GM21786 (cell line): ENCODE data around the gene PPP2R5C.
A peak's percentile ranks its signal among the peaks of the same experiment; 100 is the strongest.
"Not testable (repeated sequence)": the region's sequence is repeated elsewhere in the genome, so short reads cannot be mapped to it uniquely, and the experiment has no call there.

Experiments used
- ATAC-seq: cut with Tn5 transposase; IDR thresholded peaks from one replicate; pipeline ENCODE4 v1.9.1; 2021; ENCODE audit not compliant: unreplicated experiment

Gene PPP2R5C

DNA sequence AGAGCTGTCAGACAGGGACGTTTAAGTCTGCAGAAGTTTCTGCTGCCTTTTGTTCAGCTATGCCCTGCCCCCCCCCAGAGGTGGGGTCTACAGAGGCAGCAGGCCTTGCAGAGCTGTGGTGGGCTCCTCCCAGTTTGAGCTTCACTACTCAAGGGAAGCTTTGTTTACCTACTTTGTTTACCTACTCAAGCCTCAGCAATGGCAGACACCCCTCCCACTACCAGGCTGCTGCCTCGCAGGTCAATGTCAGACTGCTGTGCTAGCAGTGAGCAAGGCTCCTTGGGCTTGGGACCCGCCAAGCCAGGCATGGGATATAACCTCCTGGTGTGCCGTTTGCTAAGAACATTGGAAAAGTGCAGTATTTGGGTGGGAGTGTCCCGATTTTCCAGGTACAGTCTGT is 11.8 kb upstream of the PPP2R5C start:
- not testable (repeated sequence) for ATAC-seq

- ATAC-seq = no peak
These were observed 6.6 kb upstream of the PPP2R5C start for GRCh38 chr14:101754893-101755292.

- ATAC-seq = no peak
These were observed 5.8 kb upstream of the PPP2R5C start for GRCh38 chr14:101755591-101756324.

- ATAC-seq = no peak
These were observed 4.3 kb upstream of the PPP2R5C start for GRCh38 chr14:101757064-101757838.

DNA sequence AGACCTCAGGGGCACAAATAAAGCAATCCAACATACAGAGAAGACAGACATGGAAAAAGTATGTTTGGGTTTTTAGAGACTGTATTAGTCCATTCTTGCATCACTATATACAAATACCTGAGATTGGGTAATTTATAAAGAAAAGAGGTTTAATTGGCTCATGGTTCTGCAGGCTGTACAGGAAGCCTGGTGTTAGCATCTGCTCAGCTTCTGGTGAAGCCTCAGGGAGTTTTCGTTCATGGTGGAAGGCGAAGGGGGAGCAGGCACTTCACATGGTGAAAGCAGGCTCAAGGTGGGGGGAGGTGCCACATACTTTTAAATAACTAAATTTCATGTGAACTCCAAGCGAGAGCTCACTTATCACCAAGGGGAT is 3.7 kb upstream of the PPP2R5C start:
- ATAC-seq = no peak

DNA sequence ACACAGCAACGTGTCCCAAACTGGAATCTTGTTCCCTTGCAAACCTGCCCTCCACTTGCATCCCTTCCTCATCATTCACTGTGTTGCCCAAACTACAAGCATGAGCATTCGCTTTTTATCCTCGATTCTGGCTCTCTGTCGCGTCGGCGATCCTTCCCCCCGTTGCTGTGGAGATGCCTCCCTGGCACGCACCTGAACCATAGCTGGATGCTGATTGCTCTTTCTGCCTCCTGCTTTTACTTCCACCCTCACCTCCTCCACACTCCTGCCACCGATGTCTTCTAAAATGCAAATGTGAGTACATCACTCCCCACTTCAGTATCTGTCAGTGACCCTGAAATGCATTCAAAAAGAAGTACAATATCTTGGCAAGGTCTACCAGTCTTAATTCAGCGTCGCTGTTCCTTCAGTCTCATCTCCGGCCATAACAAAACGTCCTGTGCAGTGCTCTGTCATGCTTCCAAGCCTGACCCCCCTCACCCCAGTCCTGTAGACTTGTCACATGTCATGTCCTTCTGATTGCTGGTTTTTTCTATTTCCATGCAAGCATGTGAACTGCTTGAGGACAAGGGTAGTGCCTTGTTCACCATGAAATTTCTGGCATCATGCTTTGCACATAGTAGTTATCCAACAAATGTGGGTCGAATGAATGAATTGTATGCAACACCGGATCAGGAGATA is 2.5 kb upstream of the PPP2R5C start:
- ATAC-seq = no peak

- peak; percentile 46 for ATAC-seq
These were observed 1.1 kb upstream of the PPP2R5C start for GRCh38 chr14:101760138-101761011.

- ATAC-seq = peak; percentile 8
These were observed 496 bp downstream of the PPP2R5C start for GRCh38 chr14:101761881-101762529.

- ATAC-seq = no peak
These were observed 1.1 kb downstream of the PPP2R5C start for GRCh38 chr14:101762530-101763101.

- no peak for ATAC-seq
These were observed 2.6 kb downstream of the PPP2R5C start for GRCh38 chr14:101763941-101764709.

GRCh38 chr14:101767618-101768362 is 6.3 kb downstream of the PPP2R5C start:
- no peak for ATAC-seq

DNA sequence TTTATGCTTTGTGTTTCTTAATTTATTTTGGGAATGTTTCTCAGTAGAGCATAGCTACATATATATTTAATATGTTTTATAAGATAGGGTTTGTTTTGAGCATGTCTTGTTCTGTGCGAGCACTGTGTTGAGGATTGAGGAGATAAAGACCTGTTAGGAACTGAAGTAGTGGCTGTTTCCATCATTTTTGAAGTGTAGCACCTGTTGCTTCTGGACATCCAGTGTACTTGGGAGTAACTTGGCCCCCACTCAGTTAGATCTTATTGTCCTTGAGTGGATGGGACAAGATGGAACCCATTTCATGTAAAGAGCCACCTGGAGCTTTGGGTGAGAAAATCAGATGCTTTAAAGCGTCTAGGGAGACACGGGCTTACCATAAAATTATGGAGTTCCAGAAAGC is 8.7 kb downstream of the PPP2R5C start:
- no peak for ATAC-seq

DNA sequence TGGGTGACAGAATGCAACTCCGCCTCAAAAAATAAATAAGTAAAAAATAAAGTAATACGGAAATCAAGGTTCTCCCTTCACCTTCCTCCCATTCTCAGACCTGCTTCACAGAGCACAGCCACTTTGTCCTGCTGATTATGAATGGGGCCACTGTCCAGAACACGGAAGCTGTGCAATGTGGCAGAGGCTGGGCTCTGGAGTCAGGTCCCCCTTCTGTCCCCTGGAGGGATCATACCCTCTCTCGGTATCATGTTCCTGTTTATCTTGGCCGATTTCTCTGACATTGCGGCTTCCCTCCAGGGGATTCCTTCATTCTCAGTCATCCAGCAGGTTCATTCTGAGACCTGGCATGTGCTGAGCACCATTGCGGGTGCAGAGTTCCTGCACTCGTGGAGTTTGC is 11.3 kb downstream of the PPP2R5C start:
- ATAC-seq = no peak

DNA sequence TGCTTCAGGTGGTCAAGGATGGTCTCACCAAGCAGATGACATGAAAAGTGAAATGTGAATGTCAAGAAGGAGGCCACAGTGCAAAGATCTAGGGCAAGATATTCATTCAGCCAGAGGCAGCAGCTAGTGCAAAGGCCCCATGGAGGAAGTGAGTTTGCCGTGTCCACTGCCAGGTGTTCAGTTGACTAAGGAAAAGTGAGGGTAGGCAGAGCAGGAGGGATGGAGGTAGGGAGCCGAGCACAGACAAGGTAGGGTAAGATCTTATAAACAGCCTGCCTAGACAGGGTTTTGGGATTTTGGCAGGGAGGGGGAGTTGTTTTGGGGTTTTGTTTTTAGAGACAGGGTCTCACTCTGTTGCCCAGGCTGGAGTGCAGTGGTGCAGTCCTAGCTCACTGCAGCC is 11.9 kb downstream of the PPP2R5C start:
- no peak for ATAC-seq

DNA sequence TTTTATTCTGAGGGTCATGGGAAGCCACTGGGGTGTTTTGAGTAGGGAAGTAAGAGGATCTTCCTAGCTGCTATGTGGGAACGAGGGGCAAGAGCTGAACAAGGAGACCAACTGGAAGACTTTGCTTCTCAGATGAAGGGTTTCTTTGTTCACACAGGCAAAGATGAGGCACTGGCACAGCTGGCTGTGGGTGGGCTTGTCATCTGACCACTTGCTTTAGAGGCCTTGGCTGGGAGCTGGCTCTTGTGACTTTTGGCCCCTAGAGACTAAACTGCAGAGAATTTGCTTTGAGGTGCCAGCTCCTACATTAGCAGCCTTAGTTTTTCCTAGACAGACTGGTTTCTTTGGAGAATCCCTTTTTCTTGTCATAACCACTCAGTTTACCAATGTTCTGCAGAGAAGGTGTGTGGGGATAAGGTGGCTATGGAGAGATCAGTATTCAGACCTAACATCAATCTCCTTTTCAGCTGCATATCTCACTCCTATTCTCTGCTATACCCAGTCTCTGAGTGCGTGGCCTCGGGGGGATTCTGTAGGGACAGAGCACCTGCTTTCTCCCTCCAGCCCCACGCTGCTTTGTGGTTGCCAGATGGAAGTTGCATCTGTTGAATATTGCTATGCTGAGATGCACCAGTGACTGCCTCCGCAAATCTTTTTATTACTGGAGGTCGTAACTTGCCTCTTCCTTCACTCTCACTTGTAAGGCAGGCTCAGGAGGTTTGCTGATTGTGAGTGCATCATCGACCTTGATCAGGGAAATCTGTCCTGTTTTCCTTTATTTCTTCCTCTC is 12.7 kb downstream of the PPP2R5C start:
- ATAC-seq = no peak

GRCh38 chr14:101774814-101775213 is 13.3 kb downstream of the PPP2R5C start:
- ATAC-seq = no peak

GRCh38 chr14:101775826-101776225 is 14.3 kb downstream of the PPP2R5C start:
- ATAC-seq = no peak

- ATAC-seq = no peak
These were observed 14.8 kb downstream of the PPP2R5C start for GRCh38 chr14:101776344-101776743.
